DMS 273 treated with DMSO at 0.1 percent for 48 hours (cell line): ENCODE results near the gene ENDOD1.
A peak's percentile ranks its signal among the peaks of the same experiment; 100 is the strongest.
"Not testable (repeated sequence)": the region's sequence is repeated elsewhere in the genome, so short reads cannot be mapped to it uniquely, and the experiment has no call there.

ENCODE experiments used
- DNase-seq: peaks from one replicate; lab custom pipeline; 2025; lab: John Stamatoyannopoulos, UW

Gene ENDOD1, protein sequence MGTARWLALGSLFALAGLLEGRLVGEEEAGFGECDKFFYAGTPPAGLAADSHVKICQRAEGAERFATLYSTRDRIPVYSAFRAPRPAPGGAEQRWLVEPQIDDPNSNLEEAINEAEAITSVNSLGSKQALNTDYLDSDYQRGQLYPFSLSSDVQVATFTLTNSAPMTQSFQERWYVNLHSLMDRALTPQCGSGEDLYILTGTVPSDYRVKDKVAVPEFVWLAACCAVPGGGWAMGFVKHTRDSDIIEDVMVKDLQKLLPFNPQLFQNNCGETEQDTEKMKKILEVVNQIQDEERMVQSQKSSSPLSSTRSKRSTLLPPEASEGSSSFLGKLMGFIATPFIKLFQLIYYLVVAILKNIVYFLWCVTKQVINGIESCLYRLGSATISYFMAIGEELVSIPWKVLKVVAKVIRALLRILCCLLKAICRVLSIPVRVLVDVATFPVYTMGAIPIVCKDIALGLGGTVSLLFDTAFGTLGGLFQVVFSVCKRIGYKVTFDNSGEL

DNA sequence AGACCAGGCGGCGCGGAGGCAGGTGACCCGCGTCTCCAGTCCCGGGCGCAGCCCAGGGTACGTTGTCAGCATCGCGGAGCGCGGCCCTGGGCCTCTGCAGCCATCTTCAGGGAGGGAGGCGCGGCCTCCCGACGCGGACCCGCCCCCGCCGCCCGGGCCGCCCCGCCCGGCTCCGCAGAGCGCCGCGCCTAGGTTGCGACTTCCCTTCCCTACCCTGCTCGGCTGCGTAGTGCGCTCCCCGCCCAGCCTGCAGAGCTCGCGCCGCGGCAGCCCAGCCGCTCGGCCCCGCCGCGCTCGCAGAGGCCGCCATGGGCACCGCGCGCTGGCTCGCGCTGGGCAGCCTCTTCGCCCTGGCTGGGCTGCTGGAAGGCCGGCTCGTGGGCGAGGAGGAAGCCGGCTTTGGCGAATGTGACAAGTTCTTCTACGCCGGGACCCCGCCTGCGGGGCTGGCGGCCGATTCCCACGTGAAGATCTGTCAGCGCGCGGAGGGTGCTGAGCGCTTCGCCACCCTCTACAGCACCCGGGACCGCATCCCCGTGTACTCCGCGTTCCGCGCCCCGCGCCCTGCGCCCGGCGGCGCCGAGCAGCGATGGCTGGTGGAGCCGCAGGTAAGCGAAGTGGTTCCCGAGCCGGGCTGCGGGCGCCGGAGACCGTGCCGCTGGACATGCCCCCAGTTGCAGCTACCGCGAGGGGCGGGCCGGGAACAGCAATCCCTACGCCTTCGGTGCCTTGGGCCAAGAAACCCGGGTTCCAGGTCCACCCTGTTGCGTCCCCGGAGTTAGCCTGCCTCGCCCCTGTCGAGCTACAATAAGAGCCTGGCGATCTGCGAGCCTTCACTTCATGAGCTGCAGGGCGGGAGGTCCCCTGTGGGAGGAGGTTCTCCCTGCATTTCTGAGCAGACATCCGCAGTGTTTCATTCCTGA lies at the start of gene ENDOD1:
Gene ENDOD1 (plus strand): TSS at position 227 of the 923 bp plus-strand sequence. CDS start 82 bp downstream, at position 309.
- DNase-seq = peak; percentile 58

DNA sequence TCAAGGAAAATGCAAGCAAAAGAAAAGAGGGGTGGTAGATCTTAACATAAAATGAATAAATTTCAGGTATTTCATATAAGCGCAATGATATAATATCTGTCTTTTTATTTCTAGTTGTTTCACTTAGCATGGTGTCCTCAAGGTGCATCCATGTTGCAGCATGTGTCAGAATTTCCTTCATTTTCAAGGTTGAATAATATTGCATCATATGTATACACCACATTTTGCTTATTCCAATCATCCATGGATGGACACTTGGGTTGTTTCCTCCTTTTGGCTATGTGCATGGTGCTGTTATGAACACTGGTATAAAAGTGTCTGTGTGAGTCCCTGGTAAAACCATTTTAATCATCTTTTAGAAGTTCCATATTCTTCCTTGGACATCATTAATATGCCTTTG lies 47.4 kb upstream of the ENDOD1 start:
- DNase-seq = no peak

DNA sequence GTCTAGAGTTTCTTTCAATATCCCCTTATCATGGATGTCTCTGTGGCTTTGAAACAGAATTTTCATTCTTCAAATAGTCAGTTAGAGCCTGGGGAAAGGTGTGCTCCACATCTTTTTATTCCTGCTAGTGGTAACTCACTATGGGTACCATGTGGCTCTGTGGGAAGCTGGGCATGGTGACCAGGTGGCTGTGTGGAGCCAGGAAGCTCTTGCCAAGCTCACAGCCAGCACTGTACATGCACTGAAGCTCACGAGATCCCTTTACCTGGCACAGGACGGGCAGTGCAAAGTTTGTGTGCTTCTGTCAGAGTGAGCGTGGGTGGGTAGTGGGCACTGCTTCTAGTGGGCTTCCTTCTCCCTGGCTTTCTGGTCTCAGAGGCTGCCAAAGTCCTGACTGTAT lies 46.7 kb upstream of the ENDOD1 start:
- no peak for DNase-seq

DNA sequence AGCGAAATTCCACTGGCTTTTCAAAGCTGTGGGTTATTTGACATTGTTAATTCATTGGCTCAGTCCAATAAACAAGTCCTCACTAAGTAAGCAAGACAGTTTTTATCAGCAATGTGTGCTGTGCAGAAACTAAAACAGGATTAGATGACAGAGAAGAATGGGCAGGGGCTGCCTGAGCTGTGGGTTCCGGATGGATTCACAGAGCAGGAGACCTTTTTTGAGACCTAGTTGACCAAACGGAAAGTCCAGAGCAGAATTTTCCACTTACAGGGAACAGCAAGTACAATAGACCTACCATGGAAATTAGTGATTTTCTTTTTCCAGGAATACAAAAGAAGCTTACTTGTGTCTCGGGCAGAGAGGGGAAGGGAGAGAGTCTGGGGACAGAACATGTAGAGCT lies 45.6 kb upstream of the ENDOD1 start:
- no peak for DNase-seq

DNA sequence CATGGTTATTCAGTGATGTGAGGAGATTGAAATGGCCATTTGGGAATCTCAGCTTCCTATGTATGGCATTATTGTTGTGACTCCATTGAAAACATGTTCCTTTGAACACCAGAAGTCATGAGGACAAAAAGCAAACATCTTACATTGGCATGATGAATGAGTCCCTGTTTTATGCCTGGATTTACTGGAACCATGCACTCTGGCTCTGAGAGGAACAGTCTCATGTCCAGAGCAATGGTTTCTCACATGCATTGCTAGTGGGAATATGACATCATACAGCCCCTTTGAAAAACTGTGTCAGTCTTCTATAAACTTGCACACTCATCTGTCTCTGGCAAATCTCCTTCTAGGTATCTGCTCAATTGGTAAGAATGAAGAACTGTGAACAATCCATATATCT lies 43.8 kb upstream of the ENDOD1 start:
- DNase-seq = no peak

DNA sequence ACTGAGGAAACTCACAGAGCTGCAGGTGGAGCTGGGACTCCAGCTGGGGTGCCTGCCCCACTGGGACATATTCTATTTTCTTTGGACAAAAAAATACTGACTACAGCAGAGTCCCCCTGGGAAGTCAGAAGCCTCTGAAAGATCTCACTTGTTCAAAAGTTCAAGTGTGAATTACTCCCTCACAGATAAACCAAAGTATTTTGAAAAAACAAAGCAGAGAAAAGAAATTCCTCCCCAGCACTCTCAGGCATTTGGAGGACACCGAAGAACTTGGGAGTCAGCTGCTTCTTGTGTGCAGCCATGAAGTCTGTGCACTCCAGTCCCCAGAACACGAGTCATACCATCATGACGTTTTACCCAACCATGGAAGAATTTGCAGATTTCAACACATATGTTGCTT lies 40.5 kb upstream of the ENDOD1 start, which contains the start of gene KDM4F:
Gene KDM4F (plus strand): TSS at position 301 of the 400 bp plus-strand sequence.
- DNase-seq = not testable (repeated sequence)

DNA sequence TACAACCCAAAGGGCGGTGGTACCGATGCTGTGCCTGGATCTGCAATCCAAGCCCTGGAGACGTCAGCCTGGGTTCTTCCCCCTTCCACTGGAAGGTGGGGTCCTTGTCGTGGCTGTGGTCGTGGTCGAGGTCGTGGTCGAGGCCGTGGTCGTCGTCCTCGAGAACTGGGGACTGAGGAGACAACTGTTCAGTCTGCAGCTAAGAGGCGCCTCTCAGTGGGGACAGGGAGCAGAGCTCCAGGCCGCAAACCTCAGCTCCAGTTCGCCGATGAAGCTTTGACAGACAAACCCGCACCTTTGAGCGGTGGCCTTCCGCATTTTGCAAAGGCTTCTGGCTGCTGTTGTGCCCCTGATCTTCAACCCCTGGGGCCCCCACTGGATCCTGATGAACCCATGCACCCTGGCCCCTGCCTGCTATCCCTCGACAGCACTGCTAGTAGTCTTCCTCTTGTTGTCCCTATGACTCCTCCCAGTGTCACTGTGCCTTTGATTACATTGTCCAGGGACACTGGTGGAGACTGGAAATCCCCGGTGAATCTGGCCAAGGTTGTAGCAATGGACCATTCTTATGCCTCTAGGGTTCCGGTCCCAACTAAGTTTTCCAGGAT lies 38.9 kb upstream of the ENDOD1 start:
- no peak for DNase-seq

DNA sequence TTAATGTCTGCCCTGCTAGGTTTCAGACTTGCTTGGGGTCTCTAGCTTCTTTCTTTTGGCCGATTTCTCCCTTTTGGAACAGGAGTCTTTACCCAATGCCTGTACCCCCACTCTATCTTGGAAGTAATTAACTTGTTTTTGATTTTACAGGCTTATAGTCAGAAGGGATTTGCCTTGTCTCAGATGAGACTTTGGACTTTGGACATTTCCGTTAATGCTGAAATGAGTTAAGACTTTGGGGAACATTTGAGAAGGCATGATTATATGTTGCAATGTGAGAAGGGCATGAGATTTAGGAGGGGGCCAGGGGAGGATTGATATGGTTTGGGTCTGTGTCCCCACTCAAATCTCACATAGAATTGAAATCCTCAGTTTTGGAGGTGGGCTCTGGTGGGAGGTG lies 35.3 kb upstream of the ENDOD1 start:
- DNase-seq = no peak

DNA sequence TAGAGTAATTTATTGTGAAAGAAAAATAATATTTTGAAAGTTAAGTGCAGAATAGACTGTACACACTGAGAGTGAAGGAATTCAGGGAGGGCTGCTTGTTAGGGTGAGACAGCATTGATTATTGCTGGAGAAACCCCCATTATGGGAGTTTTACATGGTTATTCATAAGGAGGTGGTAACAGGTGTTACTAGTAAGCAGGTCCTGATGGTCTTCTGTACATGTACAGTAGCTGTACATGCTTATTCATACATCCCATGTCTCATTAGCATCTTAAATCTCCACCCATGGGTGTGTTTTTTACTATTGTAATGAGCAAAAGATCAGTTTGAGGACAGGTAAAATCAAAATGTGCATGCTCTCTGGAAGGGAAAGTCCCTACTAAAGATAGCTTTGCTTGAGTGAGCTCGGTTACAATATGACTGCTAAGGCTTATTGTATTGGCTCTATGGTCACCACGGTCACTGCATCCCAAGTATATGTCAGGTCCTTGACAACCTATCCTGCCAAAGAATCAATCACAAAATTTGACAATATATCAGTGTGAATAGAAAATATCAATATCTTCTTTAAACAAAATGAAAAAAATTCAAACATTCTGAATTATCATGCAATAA lies 34.3 kb upstream of the ENDOD1 start:
- DNase-seq = no peak

DNA sequence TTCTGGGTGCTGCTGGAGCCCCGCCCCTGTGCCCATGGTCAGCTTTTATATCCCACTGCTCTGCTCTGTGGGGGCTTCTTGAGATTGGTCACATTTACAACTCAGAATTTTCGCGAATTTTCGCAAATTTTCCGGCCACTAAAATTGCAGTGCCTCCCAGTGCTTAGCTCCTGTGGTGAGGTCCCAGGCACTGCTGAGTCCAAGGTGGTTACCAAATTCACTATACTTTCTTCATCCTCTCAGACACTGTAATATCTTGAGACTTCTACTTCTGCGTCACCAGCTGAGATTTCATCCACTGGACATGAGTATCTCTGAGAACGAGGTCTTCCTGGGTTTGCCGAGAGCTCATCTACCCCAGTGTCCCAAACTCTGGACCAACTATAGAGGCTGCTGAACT lies 31.7 kb upstream of the ENDOD1 start:
- DNase-seq = no peak

DNA sequence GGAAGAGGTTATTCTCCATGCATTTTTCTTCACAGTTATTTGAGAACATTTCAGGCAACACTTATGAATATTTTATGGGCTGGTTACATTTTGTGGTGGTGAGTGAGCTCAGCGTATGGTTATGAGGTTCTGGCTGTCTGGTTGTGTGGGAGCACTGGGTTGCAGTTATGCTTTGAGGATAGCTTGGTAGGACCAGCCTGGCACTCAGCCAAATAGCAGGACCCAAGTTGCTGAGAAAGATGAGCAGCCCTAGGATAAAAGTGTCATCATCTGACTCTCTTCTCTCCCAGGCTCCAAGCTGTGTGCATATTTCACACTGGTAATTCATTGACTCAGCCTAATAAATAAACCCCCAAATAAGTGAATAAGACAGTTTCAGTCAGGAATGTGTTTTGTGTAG lies 31.0 kb upstream of the ENDOD1 start:
- no peak for DNase-seq

DNA sequence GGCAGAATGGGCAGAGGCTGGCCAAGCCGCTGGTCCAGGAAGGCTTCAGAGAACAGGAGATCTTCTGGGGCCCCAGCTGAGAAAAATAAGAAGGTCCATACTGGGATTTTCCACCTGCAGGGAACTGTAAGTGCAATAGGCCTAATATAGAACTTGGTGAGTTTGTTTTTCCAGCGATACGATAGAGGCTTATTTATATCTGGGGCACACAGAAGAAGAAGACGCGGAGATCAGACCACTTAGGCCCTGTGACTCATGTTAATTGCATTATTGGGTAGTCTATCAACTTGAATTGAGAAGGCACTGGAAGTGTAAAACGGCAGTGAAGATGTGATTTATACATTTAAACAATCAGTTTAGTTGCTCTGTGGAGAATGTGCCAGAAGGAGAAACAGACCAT lies 30.6 kb upstream of the ENDOD1 start:
- DNase-seq = no peak

DNA sequence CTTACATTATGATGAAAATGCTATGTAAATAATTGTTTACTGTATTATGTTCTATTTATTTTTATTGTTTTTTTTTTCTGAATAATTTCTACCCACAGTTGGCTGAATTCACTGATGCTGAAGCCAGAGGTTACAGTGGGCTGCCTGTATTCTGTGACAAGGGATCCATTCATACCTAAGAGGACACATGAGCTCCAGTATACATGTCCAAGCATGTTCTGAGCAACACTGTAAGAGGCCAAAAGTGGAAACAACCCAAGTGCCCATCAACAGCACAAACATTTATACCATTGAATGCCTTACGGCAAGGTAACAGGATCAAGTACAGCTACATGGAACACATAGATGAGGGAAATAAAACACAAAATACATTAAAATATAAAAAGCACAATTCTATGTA lies 24.3 kb upstream of the ENDOD1 start:
- no peak for DNase-seq

DNA sequence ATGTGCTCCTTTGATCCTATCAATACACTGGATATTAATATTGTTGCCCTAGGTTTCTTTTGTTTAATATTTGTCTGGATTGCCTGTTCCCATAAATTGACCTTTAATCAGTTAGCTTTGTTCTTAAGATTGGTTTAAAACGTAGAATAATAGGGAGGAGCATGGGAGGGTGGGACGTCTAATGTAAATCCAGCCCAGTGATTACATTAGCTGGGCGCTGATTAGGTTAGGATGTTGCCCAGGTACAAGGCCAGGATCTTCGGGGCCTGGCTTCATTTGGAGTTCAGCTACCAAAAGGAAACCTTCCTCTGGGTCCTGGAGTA lies 23.0 kb upstream of the ENDOD1 start, which contains the start of gene SRSF8:
Gene SRSF8 (plus strand): TSS at position 204 of the 323 bp plus-strand sequence. CDS start 308 bp downstream, outside the sequence.
- DNase-seq = no peak

DNA sequence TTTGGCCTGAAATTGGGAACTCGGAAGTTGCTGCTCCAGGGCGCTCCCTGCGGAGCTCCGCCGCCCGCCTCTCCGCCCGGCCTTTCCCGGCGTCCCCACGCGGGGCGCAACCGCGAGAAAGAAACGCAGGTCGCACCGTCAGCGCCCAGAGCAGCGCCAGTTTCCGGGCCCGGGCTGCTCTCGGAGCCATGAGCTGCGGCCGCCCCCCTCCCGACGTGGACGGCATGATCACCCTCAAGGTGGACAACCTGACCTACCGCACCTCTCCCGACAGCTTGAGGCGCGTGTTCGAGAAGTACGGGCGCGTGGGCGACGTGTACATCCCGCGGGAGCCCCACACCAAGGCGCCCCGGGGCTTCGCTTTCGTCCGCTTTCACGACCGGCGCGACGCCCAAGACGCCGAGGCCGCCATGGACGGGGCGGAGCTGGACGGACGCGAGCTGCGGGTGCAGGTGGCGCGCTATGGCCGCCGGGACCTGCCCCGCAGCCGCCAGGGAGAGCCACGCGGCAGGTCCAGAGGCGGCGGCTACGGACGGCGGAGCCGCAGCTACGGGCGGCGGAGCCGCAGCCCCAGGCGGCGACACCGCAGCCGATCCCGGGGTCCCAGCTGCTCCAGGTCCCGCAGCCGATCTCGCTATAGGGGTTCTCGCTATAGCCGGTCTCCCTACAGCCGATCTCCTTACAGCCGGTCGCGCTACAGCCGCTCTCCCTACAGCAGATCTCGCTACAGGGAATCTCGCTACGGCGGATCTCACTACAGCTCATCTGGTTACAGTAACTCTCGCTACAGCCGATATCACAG lies 22.4 kb upstream of the ENDOD1 start:
- DNase-seq = peak; percentile 47

DNA sequence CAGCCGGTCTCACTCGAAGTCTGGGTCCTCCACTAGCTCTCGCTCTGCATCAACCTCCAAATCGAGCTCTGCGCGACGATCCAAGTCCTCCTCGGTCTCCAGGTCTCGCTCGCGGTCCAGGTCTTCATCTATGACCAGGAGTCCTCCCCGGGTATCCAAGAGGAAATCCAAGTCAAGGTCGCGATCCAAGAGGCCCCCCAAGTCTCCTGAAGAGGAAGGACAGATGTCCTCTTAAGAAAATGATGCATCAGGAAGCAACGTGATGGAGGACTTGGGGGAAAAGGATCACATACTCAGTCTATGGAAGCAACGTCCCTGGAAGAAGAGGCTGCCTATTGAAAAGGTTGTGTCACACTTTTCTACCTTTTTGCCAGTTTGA lies 21.8 kb upstream of the ENDOD1 start:
- peak; percentile 12 for DNase-seq

DNA sequence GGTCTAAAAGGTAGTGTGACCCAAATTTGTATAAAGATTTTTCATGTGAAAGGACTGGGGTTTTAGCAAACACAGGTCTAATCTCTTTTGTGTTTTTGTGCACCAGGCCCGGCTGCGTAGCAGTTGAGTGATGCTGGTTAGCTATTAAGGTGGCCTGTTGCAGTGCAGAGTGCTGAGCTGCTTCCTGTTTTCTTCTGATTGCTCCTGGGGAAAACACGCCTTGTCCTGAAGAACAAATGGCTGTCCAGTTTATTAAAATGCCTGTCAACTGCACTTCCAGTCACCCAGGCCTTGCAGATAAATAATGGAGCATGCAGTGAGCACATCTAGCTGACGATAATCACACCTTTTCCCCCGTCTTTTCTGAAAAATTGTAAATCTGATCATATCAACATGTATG lies 21.1 kb upstream of the ENDOD1 start:
- peak; percentile 89 for DNase-seq

DNA sequence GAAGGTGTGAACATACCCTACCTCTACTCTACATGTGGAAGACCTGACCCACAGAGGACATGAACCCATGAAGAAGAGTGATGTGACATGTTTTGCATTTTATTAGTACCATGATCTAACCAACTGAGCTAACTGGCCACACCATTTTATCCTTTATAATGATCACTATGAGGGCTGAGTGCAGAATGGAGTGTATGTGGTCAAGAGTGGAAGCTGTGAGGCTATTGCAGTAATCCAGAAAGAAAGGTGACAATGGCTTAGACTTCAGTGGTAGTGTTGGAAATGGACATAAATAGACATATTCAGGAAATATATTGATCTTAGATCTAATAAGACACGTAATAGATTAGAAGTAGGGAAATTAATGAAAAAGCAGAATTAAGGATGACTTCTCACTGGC lies 19.2 kb upstream of the ENDOD1 start:
- no peak for DNase-seq

DNA sequence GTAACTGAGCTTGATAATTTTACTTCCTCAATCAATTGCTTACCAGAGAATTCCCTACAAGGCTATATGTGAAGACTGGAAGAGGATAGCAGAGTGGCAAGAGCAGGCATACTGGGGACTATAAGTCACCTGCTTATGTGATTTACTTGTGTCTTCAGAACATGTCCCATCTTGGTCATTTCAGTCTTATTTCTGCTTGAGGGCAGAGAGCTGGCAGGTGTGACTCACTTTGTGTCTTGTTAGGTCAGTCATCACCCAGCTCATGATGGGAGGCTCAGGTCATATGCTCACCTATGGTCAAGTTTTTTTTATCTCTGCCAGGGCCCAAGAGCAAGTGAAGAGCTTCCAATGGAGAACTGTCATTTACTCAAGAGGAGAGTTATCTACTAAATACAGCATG lies 16.7 kb upstream of the ENDOD1 start:
- DNase-seq = no peak

DNA sequence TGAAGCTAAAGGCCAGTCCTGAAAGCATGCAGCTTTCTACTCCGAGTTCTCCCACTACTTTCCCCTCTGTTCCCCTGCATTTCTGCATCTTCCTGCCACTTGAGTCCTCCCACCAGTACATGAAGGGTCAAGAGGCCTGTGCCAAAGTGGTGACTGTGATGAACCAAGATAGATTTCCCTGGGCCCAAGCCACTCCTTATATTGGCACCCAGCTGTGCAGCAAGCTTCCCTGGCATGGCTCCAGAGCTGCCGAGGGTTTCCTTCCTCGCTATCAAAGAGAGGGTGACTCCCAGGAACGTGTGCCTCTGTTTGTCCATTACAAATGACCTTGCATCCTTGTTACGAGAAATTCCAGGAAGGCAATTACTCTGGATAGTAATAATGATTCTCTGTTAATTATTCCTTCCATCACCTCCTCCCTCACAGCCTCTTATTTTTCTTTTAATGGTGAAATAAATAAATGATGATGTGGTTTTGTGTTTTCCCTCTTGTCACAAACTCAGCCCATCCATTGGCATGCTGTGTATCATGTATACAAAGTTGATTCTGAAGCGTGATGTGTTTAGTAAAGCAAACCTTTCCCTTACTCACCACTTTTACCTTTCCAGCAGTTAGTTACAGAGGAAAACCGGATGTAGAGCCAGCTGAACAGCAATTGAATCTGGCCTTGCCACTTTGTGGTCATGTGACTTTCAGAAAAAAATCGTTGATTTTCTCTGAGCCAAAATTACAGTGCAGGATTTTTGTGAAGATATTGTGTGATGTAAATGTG lies 14.7 kb upstream of the ENDOD1 start:
- no peak for DNase-seq
